ENCODE results near the gene AMPH. TPM values are rescaled to one million over a fixed set of nuclear protein-coding genes. Genes with fewer than 3 reads are reported as not detected.

The AMPH gene
- total and polyA plus RNA-seq, 3 donors from 2014 or later, result 5.8 to 9.0 (median 7.6) TPM

DNA sequence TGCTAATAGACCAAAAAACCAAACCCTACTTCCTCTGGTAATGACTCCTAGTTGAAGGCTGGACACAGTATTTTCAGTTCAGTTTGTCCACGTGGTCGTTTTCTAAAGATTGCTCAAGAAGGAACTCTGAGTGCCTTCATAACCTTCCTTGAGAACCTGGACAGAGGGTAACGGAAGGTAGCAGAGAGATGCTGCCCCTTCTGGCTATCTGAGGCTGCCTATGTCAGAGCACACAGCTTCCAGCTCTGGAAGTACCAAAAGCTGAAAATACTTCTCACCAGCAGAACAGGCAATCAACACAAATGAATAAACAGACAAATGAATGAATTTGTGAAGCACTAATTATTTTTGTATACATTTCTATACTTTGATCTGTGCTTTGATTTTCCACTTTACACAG is 85.2 kb downstream of the AMPH start:
- no peaks in the 10 kb centered on the region for H3K36me3 ChIP-seq (ENCODE audit: low read depth, missing control alignments)
- no peak for TF ChIP-seq CTCF (IDR thresholded peaks at IDR 0.05)
- TF ChIP-seq POLR2A (IDR thresholded peaks at IDR 0.05), result no peak
- no peaks in the 10 kb centered on the region for H3K9me3 ChIP-seq
- H3K4me3 ChIP-seq, result no peak overlapping the region
- no peaks in the 10 kb centered on the region for H3K4me1 ChIP-seq
- no peaks in the 10 kb centered on the region for H3K27me3 ChIP-seq
- no peak overlapping the region for H3K27ac ChIP-seq
- intact Hi-C loops (cut with DNase I; ENCODE audit: low total_unique reads), result no loop called here
- 51 to 69% methylated on average over 3 of the region's 3 CpGs for WGBS, 2 donors
- no peak for DNase-seq

DNA sequence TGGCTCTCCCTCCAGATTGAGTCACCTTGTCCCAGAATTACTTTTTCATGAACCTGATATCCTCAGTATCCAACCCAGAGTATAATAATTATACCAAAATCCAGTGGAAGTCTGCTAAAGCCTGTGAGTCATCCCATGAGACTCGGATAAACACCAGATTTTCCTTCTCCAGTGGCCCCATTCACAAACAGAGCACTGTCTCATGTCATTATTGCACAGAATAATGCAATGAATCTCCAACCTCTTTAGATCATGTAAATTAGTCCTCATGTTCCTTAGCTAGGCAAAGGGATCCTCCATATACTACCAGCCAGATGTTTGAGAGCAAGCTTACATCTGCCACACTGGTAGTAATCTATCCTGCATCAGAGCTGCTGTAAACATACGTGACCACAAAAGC is 89.0 kb downstream of the AMPH start:
- no peak for DNase-seq

GRCh38 chr7:38541440-38541839 is 89.7 kb downstream of the AMPH start:
- H3K4me3 ChIP-seq, result no peak overlapping the region
- no peak for DNase-seq
- H3K36me3 ChIP-seq (ENCODE audit: low read depth, missing control alignments), result no peaks in the 10 kb centered on the region
- H3K9me3 ChIP-seq, result no peaks in the 10 kb centered on the region
- TF ChIP-seq POLR2A (IDR thresholded peaks at IDR 0.05) (no peak), CTCF (IDR thresholded peaks at IDR 0.05) (no peak)
- WGBS, 2 donors, result 76 to 82% methylated on average over 3 of the region's 3 CpGs
- H3K4me1 ChIP-seq, result no peaks in the 10 kb centered on the region
- intact Hi-C loops (cut with DNase I; ENCODE audit: low total_unique reads), result no loop called here
- H3K27me3 ChIP-seq, result no peaks in the 10 kb centered on the region
- no peak overlapping the region for H3K27ac ChIP-seq

More for the DNA sequence above, 89.0 kb downstream of the AMPH start:
- Histone ChIP-seq H3K4me3 (no peak overlapping the region), H3K27me3 (no peaks in the 10 kb centered on the region), H3K4me1 (no peaks in the 10 kb centered on the region), H3K36me3 (ENCODE audit: low read depth, missing control alignments) (no peaks in the 10 kb centered on the region), H3K9me3 (no peaks in the 10 kb centered on the region), H3K27ac (no peak overlapping the region)
- TF ChIP-seq POLR2A (IDR thresholded peaks at IDR 0.05), result no peak
- no peak for TF ChIP-seq CTCF (IDR thresholded peaks at IDR 0.05)
- WGBS, 2 donors, result 88 to 90% methylated on average over 2 of the region's 2 CpGs
- intact Hi-C loops (cut with DNase I; ENCODE audit: low total_unique reads), result no loop called here

DNA sequence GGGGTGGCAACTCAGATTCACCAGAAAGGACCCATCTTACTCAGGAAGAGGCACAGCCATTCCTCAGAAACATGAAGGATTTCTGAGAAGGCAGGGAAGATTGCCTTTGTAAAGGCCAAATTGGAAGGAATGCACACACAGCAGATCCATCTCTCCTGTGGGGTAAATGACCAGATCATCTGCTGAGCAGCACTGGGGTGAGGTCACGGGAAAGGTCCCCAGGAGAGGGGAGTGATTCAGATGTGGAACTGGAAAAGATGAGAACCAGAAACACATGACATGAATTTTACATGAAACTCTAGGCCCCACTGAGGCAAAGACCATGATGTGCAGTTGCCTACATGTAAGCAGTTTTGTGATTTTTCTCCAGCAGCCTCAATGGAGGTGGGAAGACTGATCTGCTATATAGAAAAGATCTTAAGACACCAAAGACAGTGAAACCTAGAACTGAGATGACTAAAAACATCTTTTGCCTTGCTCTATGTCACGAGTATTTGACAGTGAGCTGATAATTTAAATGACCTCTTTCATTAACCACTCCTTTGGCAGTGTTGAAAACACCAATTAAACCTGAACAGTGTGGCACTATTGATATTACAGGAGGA is 91.6 kb downstream of the AMPH start:
- no peaks in the 10 kb centered on the region for H3K36me3 ChIP-seq (ENCODE audit: low read depth, missing control alignments)
- no peaks in the 10 kb centered on the region for H3K9me3 ChIP-seq
- H3K4me3 ChIP-seq, result no peak overlapping the region
- no peaks in the 10 kb centered on the region for H3K27me3 ChIP-seq
- intact Hi-C loops (cut with DNase I; ENCODE audit: low total_unique reads), result no loop called here
- 83 to 96% methylated on average over 2 of the region's 2 CpGs for WGBS, 2 donors
- H3K27ac ChIP-seq, result no peak overlapping the region
- no peak for TF ChIP-seq CTCF (IDR thresholded peaks at IDR 0.05)
- TF ChIP-seq POLR2A (IDR thresholded peaks at IDR 0.05), result no peak
- no peaks in the 10 kb centered on the region for H3K4me1 ChIP-seq
- no peak for DNase-seq

DNA sequence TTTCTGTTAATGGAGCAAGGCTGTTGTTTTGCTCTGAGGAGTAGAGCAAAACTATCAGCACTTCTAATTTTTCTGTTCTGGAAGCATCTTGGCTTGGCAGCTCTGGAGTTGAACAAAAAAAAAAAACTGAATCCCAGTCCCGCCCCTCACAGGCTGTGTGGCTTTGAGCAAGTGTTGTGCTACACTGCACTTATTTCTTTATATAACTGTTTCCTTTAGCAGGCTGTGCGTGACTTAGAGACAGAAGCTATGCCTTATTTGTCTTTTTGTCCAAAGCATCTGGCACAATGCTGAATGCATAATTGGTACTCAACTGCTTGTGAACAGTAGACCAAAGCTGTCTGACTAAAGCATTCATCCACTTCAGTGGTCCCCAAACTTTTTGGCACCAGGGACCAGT is 96.1 kb downstream of the AMPH start:
- Histone ChIP-seq H3K27ac (no peak overlapping the region), H3K4me1 (no peaks in the 10 kb centered on the region), H3K36me3 (ENCODE audit: low read depth, missing control alignments) (no peaks in the 10 kb centered on the region), H3K4me3 (no peak overlapping the region), H3K9me3 (no peaks in the 10 kb centered on the region), H3K27me3 (no peaks in the 10 kb centered on the region)
- DNase-seq, result no peak
- 75 to 82% methylated on average over 2 of the region's 2 CpGs for WGBS, 2 donors
- TF ChIP-seq POLR2A (IDR thresholded peaks at IDR 0.05) (no peak), CTCF (IDR thresholded peaks at IDR 0.05) (no peak)
- intact Hi-C loops (cut with DNase I; ENCODE audit: low total_unique reads), result no loop called here

Data from testis (tissue), 3 donors.